BE2C (cell line): ENCODE measurements around the gene KCTD19.
A peak's percentile ranks its signal among the peaks of the same experiment; 100 is the strongest.

Source experiments
- DNase-seq: peaks from one replicate; pipeline ENCODE4 v3.0.0-alpha.2; 2020
- H3K27me3 ChIP-seq: fragments of 250-450 bp; sonication (Bioruptor Pico); 2 replicates; pipeline ENCODE4 v1.5.1; 2020; ENCODE audit warnings: mild to moderate bottlenecking
- H3K36me3 ChIP-seq: fragments of 250-450 bp; sonication (Bioruptor Pico); 2 replicates; pipeline ENCODE4 v1.5.1; 2020; ENCODE audit warnings: mild to moderate bottlenecking
- H3K4me1 ChIP-seq: fragments of 250-450 bp; sonication (Bioruptor Pico); 2 replicates; pipeline ENCODE4 v1.5.1; 2020
- H3K4me3 ChIP-seq: 2 replicates; pipeline ENCODE4 v1.5.1; 2011; ENCODE audit warnings: low read depth, low read length
- H3K9me3 ChIP-seq: fragments of 250-450 bp; sonication (Bioruptor Pico); 2 replicates; pipeline ENCODE4 v1.5.1; 2020
- CTCF ChIP-seq: IDR thresholded peaks from 2 replicates; pipeline ENCODE4 v1.5.1; 2012; ENCODE audit warnings: mild to moderate bottlenecking, low read depth, low read length

Gene KCTD19

GRCh38 chr16:67310561-67310960, 16.0 kb downstream of the KCTD19 start:
- Histone ChIP-seq H3K36me3 (no peaks in the 10 kb centered on the region), H3K27me3 (no peaks in the 10 kb centered on the region), H3K9me3 (no peaks in the 10 kb centered on the region), H3K4me1 (peaks cover 4% of the 10 kb centered on the region; the same call in 1 of the 2 replicates), H3K4me3 (no peak overlapping the region)
- DNase-seq, result no peak
- TF ChIP-seq CTCF, result no peak

DNA sequence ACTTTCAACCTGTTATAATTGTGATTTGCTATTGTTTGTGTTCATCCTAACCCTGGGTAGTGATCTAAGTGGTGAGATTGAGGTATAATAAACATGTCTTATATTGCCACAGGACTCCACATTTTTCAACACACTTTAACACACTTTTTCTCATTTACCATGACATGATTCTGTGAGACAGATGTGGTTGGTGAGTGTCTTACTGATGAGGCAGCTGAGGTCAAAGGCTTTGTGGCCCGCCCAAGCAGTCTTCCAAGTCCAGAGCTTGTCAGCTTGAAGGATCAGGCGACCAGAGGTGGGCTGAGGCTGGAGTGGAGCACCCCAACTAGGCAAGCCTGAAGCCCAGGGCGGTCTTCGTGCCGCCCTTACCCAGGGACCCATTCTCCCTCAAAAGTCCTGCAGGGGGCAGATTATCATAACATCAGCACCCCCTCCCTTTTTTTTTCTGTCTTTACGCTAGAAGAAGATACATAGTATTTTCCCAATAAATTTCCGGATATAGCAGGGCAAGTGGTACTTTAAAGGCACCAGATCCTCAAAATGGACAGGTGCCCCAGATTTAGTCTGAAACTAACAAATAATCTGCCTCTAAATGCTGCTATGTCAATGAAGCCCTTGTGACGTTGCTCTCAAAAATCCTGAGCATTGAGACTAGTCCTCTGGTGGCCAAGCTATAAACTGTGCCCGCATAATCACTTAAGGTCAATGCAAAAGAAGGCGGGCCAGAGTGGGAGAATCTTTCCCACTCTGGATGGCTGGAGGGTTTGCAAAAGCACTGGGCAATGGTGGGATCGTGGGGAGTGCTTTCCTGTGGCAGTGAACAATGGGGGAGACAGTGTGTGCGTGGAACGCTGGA, 21.1 kb downstream of the KCTD19 start:
- Histone ChIP-seq H3K36me3 (no peaks in the 10 kb centered on the region), H3K9me3 (no peaks in the 10 kb centered on the region), H3K27me3 (no peaks in the 10 kb centered on the region), H3K4me3 (no peak overlapping the region), H3K4me1 (no peaks in the 10 kb centered on the region)
- TF ChIP-seq CTCF, result peak; percentile 11; the same call in 1 of the 2 replicates
- no peak for DNase-seq

DNA sequence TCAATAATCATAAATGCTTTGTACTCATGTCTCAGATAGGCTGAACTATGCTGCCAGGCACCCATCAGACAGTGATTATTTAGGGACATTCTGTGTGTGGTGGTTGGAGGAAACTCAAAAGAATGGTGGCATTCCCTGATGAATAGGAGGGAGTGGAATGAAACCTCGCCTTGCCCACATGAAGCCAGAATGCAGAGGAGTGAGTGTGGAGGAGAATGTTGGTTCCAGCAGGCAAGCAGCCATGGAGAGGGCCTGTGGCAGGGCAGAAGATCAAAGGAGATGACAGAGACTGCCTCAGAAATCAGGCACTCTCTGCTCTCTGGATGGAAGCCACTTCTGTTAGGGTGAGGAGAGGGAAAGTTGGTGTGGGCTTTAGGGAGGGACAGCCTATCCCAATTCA, 22.5 kb downstream of the KCTD19 start:
- H3K4me1 ChIP-seq, result no peaks in the 10 kb centered on the region
- H3K27me3 ChIP-seq, result no peaks in the 10 kb centered on the region
- TF ChIP-seq CTCF, result no peak
- H3K9me3 ChIP-seq, result no peaks in the 10 kb centered on the region
- H3K4me3 ChIP-seq, result no peak overlapping the region
- no peak for DNase-seq
- no peaks in the 10 kb centered on the region for H3K36me3 ChIP-seq

GRCh38 chr16:67302970-67303369, 23.6 kb downstream of the KCTD19 start:
- H3K9me3 ChIP-seq, result no peaks in the 10 kb centered on the region
- no peak overlapping the region for H3K4me3 ChIP-seq
- H3K36me3 ChIP-seq, result no peaks in the 10 kb centered on the region
- no peaks in the 10 kb centered on the region for H3K4me1 ChIP-seq
- no peaks in the 10 kb centered on the region for H3K27me3 ChIP-seq
- TF ChIP-seq CTCF, result no peak
- no peak for DNase-seq

GRCh38 chr16:67302076-67302475, 24.5 kb downstream of the KCTD19 start:
- no peaks in the 10 kb centered on the region for H3K27me3 ChIP-seq
- no peak for DNase-seq
- no peak overlapping the region for H3K4me3 ChIP-seq
- H3K4me1 ChIP-seq, result no peaks in the 10 kb centered on the region
- no peaks in the 10 kb centered on the region for H3K36me3 ChIP-seq
- TF ChIP-seq CTCF, result no peak
- H3K9me3 ChIP-seq, result no peaks in the 10 kb centered on the region

- H3K4me3 ChIP-seq, result no peak overlapping the region
These were observed 25.3 kb downstream of the KCTD19 start for GRCh38 chr16:67301080-67301782.

More at GRCh38 chr16:67301080-67301782, 25.3 kb downstream of the KCTD19 start:
- Histone ChIP-seq H3K4me1 (no peaks in the 10 kb centered on the region), H3K27me3 (no peaks in the 10 kb centered on the region), H3K36me3 (no peaks in the 10 kb centered on the region), H3K9me3 (no peaks in the 10 kb centered on the region)
- no peak for DNase-seq
- TF ChIP-seq CTCF, result no peak
